ENCODE measurements around the gene ATP8B3. TPM values are rescaled to one million over a fixed set of nuclear protein-coding genes. Genes with fewer than 3 reads are reported as not detected.

The ATP8B3 gene
- total RNA-seq, 1 donor from 2014 or later, result 3.0 TPM

DNA sequence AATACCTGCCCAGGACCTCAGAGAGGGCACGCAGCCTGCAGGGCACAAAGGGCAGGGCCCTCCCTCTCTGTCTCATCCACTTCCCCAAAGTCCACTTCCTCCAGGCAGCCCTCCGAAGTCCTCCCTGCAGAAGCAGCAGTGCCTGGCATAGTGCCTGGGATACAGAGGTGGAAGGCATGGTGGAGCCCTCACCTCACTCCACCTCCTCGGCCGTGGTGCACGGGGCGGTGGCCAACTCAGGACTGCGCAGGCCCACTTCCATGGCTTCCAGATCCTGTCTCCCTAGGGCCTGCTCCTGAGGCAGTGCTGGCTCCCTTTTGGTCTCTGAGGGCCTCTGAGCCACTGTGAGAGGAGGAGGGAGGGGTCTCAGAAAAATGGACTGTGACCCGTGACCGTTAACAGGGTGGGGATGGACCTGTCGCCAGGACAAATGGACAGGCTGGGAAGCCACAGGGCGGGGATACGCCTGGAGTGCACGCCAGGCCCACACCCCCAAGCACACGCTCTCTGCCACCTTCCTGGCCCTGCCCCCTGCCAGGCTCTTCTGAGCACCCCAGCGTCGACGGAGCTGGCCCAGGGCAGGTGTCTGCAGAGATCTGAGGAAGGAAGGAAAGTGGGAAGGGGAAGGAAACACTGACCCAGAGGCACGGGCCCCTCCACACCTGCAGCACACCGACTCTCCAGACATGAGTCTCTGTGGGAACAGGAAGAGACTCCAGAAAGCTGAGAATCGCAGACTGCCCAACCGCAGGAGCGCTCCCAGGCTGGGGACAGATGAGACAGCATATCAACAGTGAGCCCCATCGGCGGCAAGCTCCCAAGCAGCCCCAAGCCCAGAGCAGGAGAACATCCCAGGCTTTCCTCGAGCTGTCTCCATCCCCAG is 27.8 kb upstream of the ATP8B3 start:
- no peak overlapping the region for H3K27ac ChIP-seq (ENCODE audit: low read depth, low read length)
- H4K20me1 ChIP-seq (ENCODE audit: insufficient read depth, low read length), result peaks cover 99% of the 10 kb centered on the region
- Mint-ChIP-seq H3K27ac (ENCODE audit: unreplicated experiment) (no peak overlapping the region), H3K4me1 (ENCODE audit: low read depth, unreplicated experiment) (peaks cover 8% of the 10 kb centered on the region), H3K36me3 (ENCODE audit: low read depth, unreplicated experiment) (no peaks in the 10 kb centered on the region), H3K9me3 (ENCODE audit: unreplicated experiment) (no peaks in the 10 kb centered on the region), H3K4me3 (ENCODE audit: unreplicated experiment) (no peak overlapping the region), H3K27me3 (ENCODE audit: low read depth, unreplicated experiment) (no peaks in the 10 kb centered on the region)
- H2AFZ ChIP-seq (ENCODE audit: low read depth, low read length), result no peak overlapping the region
- no peak overlapping the region for H3K4me3 ChIP-seq (ENCODE audit: insufficient read depth, low read depth, low read length)
- FAIRE-seq (no peak), DNase-seq (ENCODE audit: low read depth) (no peak)
- H3K4me2 ChIP-seq (ENCODE audit: low read length), result no peak overlapping the region
- no peaks in the 10 kb centered on the region for H3K9me3 ChIP-seq (ENCODE audit: insufficient read depth, low read depth, low read length)
- H3K79me2 ChIP-seq (ENCODE audit: insufficient read depth, low read length), result peaks cover 95% of the 10 kb centered on the region
- H3K36me3 ChIP-seq (ENCODE audit: insufficient read depth, low read length), result no peaks in the 10 kb centered on the region
- TF ChIP-seq, protein P1, sequence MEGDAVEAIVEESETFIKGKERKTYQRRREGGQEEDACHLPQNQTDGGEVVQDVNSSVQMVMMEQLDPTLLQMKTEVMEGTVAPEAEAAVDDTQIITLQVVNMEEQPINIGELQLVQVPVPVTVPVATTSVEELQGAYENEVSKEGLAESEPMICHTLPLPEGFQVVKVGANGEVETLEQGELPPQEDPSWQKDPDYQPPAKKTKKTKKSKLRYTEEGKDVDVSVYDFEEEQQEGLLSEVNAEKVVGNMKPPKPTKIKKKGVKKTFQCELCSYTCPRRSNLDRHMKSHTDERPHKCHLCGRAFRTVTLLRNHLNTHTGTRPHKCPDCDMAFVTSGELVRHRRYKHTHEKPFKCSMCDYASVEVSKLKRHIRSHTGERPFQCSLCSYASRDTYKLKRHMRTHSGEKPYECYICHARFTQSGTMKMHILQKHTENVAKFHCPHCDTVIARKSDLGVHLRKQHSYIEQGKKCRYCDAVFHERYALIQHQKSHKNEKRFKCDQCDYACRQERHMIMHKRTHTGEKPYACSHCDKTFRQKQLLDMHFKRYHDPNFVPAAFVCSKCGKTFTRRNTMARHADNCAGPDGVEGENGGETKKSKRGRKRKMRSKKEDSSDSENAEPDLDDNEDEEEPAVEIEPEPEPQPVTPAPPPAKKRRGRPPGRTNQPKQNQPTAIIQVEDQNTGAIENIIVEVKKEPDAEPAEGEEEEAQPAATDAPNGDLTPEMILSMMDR (IDR thresholded peaks at IDR 0.05; ENCODE audit: insufficient read depth, low read depth, low read length), result no peak
- TF ChIP-seq EZH2 (IDR thresholded peaks at IDR 0.05; ENCODE audit: insufficient read depth, low read length), result no peak
- no peak overlapping the region for H3K9ac ChIP-seq (ENCODE audit: low read length)
- no peaks in the 10 kb centered on the region for H3K4me1 ChIP-seq (ENCODE audit: insufficient read depth, low read length)
- no peaks in the 10 kb centered on the region for H3K27me3 ChIP-seq (ENCODE audit: insufficient read depth, low read length)

- Mint-ChIP-seq H3K4me1 (ENCODE audit: low read depth, unreplicated experiment) (peaks cover 8% of the 10 kb centered on the region), H3K36me3 (ENCODE audit: low read depth, unreplicated experiment) (peaks cover 3% of the 10 kb centered on the region), H3K9me3 (ENCODE audit: unreplicated experiment) (no peaks in the 10 kb centered on the region), H3K27me3 (ENCODE audit: low read depth, unreplicated experiment) (no peaks in the 10 kb centered on the region), H3K4me3 (ENCODE audit: unreplicated experiment) (no peak overlapping the region), H3K27ac (ENCODE audit: unreplicated experiment) (no peak overlapping the region)
- no peak overlapping the region for H3K4me3 ChIP-seq (ENCODE audit: insufficient read depth, low read depth, low read length)
- no peak overlapping the region for H3K9ac ChIP-seq (ENCODE audit: low read length)
- no peaks in the 10 kb centered on the region for H3K4me1 ChIP-seq (ENCODE audit: insufficient read depth, low read length)
- no peaks in the 10 kb centered on the region for H3K27me3 ChIP-seq (ENCODE audit: insufficient read depth, low read length)
- peaks cover 98% of the 10 kb centered on the region for H4K20me1 ChIP-seq (ENCODE audit: insufficient read depth, low read length)
- H3K27ac ChIP-seq (ENCODE audit: low read depth, low read length), result no peak overlapping the region
- TF ChIP-seq, protein P1 (IDR thresholded peaks at IDR 0.05; ENCODE audit: insufficient read depth, low read depth, low read length), result peak; percentile 66
- TF ChIP-seq EZH2 (IDR thresholded peaks at IDR 0.05; ENCODE audit: insufficient read depth, low read length), result no peak
- no peaks in the 10 kb centered on the region for H3K36me3 ChIP-seq (ENCODE audit: insufficient read depth, low read length)
- H3K4me2 ChIP-seq (ENCODE audit: low read length), result no peak overlapping the region
- no peak overlapping the region for H2AFZ ChIP-seq (ENCODE audit: low read depth, low read length)
- H3K9me3 ChIP-seq (ENCODE audit: insufficient read depth, low read depth, low read length), result no peaks in the 10 kb centered on the region
- peaks cover 94% of the 10 kb centered on the region for H3K79me2 ChIP-seq (ENCODE audit: insufficient read depth, low read length)
- DNase-seq (ENCODE audit: low read depth) (no peak), FAIRE-seq (no peak)
Measured at GRCh38 chr19:1837625-1838105, 25.6 kb upstream of the ATP8B3 start.

GRCh38 chr19:1837222-1837565 is 25.1 kb upstream of the ATP8B3 start:
- Histone ChIP-seq H3K27ac (ENCODE audit: low read depth, low read length) (no peak overlapping the region), H3K4me2 (ENCODE audit: low read length) (no peak overlapping the region), H3K9ac (ENCODE audit: low read length) (no peak overlapping the region), H4K20me1 (ENCODE audit: insufficient read depth, low read length) (peaks cover 97% of the 10 kb centered on the region), H3K36me3 (ENCODE audit: insufficient read depth, low read length) (no peaks in the 10 kb centered on the region), H2AFZ (ENCODE audit: low read depth, low read length) (no peak overlapping the region), H3K9me3 (ENCODE audit: insufficient read depth, low read depth, low read length) (no peaks in the 10 kb centered on the region), H3K4me1 (ENCODE audit: insufficient read depth, low read length) (no peaks in the 10 kb centered on the region), H3K27me3 (ENCODE audit: insufficient read depth, low read length) (no peaks in the 10 kb centered on the region), H3K4me3 (ENCODE audit: insufficient read depth, low read depth, low read length) (no peak overlapping the region), H3K79me2 (ENCODE audit: insufficient read depth, low read length) (peaks cover 92% of the 10 kb centered on the region)
- H3K4me3 Mint-ChIP-seq (ENCODE audit: unreplicated experiment), result no peak overlapping the region
- peaks cover 8% of the 10 kb centered on the region for H3K4me1 Mint-ChIP-seq (ENCODE audit: low read depth, unreplicated experiment)
- H3K27me3 Mint-ChIP-seq (ENCODE audit: low read depth, unreplicated experiment), result no peaks in the 10 kb centered on the region
- peaks cover 3% of the 10 kb centered on the region for H3K36me3 Mint-ChIP-seq (ENCODE audit: low read depth, unreplicated experiment)
- DNase-seq (ENCODE audit: low read depth) (no peak), FAIRE-seq (no peak)
- H3K27ac Mint-ChIP-seq (ENCODE audit: unreplicated experiment), result no peak overlapping the region
- H3K9me3 Mint-ChIP-seq (ENCODE audit: unreplicated experiment), result no peaks in the 10 kb centered on the region
- no peak for TF ChIP-seq EZH2 (IDR thresholded peaks at IDR 0.05; ENCODE audit: insufficient read depth, low read length)
- TF ChIP-seq, protein P1 (IDR thresholded peaks at IDR 0.05; ENCODE audit: insufficient read depth, low read depth, low read length), result no peak
